K562 (cell line): ENCODE results near the gene SCLT1. TPM values are rescaled to one million over a fixed set of nuclear protein-coding genes. Genes with fewer than 3 reads are reported as not detected.

Source experiments
- ATAC-seq: fragments of 200-7000 bp; cut with Tn5 transposase; 3 replicates; pipeline ENCODE4 v1.9.1; 2020; ENCODE audit warnings: moderate library complexity
- BruUV-seq: library from RNA; stranded (reverse); fragments of 400-500 nt; replicated peaks from 2 replicates; lab custom pipeline; 2021; lab: Mats Ljungman, UMichigan
- CTCF ChIA-PET: fragments of 300-600 bp; formaldehyde crosslinking; extraction: SDS; loops from one replicate; lab custom pipeline; 2021; ENCODE audit warnings: low intra/inter-chr PET ratio; lab: Yijun Ruan, JAX
- POLR2A ChIA-PET: fragments of 300-600, 350-650 bp; sonication (Branson Sonifier 250); formaldehyde crosslinking; extraction: SDS; loops from one replicate; lab custom pipeline; 2021; ENCODE audit warnings: antibody characterized with exemption, inconsistent platforms; lab: Yijun Ruan, JAX
- DNase-seq, 4 experiments: peaks; one replicate each; pipeline versions ENCODE4 v3.0.0 to v3.0.0-alpha.2; 2011 to 2018; ENCODE audit warnings: low spot score in 3 of 4, mixed read lengths in 3 of 4; ENCODE audit errors: extremely low read depth in 1 of 4
- FAIRE-seq: peaks from 2 replicates; lab custom pipeline; 2011; peaks lifted over from hg19 to GRCh38; lab: Jason Lieb, UNC
- H2AFZ ChIP-seq: 2 replicates; pipeline ENCODE4 v1.6.0; 2011; ENCODE audit warnings: low read depth, low read length, control low read depth, inconsistent platforms
- H3K27ac ChIP-seq: fragments of 200-600 bp; 3 replicates; pipeline ENCODE4 v1.8.0; 2011; ENCODE audit warnings: low read depth, mild to moderate bottlenecking, control low read depth, inconsistent platforms, low read length, moderate library complexity, mixed read lengths; ENCODE audit errors: extremely low read depth
- H3K27me3 ChIP-seq, 2 experiments: fragments of 300-600 bp in 1 of 2; 2 replicates in 1 of 2; 3 replicates in 1 of 2; pipeline versions ENCODE4 v1.6.0 to v1.8.0; 2011; ENCODE audit warnings: inconsistent platforms in 2 of 2, low read length in 2 of 2, mild to moderate bottlenecking in 1 of 2, mixed read lengths in 1 of 2, moderate library complexity in 1 of 2; ENCODE audit not compliant: control insufficient read depth in 2 of 2, insufficient read depth in 2 of 2
- H3K36me3 ChIP-seq: fragments of 300-600 bp; 3 replicates; pipeline ENCODE4 v1.8.0; 2011; ENCODE audit warnings: mild to moderate bottlenecking, low read length, inconsistent platforms; ENCODE audit not compliant: control insufficient read depth, insufficient read depth
- H3K4me1 ChIP-seq, 2 experiments: fragments of 200-600 bp in 1 of 2; replicated peaks in 1 of 2; 2 replicates in 1 of 2; 3 replicates in 1 of 2; pipeline versions ENCODE4 v1.5.1 to v1.8.0; 2011; ENCODE audit warnings: inconsistent platforms in 2 of 2, low read length in 2 of 2, mild to moderate bottlenecking in 1 of 2, mixed read lengths in 1 of 2, moderate library complexity in 1 of 2; ENCODE audit not compliant: control insufficient read depth in 2 of 2, insufficient read depth in 2 of 2
- H3K4me2 ChIP-seq: 2 replicates; pipeline ENCODE4 v1.6.1; 2011; ENCODE audit warnings: low read length, control low read depth, inconsistent platforms, mixed read lengths; ENCODE audit not compliant: insufficient read depth
- H3K4me3 ChIP-seq: fragments of 200-600 bp; sonication (generic), shearing (Covaris generic); 2 replicates; pipeline ENCODE4 v1.5.1; 2016; ENCODE audit warnings: control low read depth, inconsistent platforms
- H3K79me2 ChIP-seq: fragments of 200-600 bp; 3 replicates; pipeline ENCODE4 v1.8.0; 2011; ENCODE audit warnings: low read length, inconsistent platforms; ENCODE audit not compliant: control insufficient read depth, insufficient read depth
- H3K9ac ChIP-seq, 2 experiments: 2 replicates each; pipeline versions ENCODE4 v1.6.0 to v1.6.1; 2011; ENCODE audit warnings: low read depth in 2 of 2, low read length in 2 of 2, control low read depth in 1 of 2, inconsistent platforms in 1 of 2, mild to moderate bottlenecking in 1 of 2, mixed read lengths in 1 of 2; ENCODE audit not compliant: insufficient read depth in 1 of 2
- H3K9me1 ChIP-seq: one replicate; pipeline ENCODE4 v1.6.0; 2011; ENCODE audit warnings: inconsistent platforms, mild to moderate bottlenecking, low read length, moderate library complexity; ENCODE audit not compliant: control insufficient read depth, insufficient read depth
- H3K9me3 ChIP-seq: replicated peaks from 2 replicates; pipeline ENCODE4 v1.5.1; 2011; ENCODE audit warnings: low read depth, low read length, inconsistent platforms; ENCODE audit not compliant: control insufficient read depth, insufficient read depth
- H4K20me1 ChIP-seq: replicated peaks from 2 replicates; pipeline ENCODE4 v1.6.1; 2011; ENCODE audit warnings: low read length, inconsistent platforms, mixed read lengths; ENCODE audit not compliant: control insufficient read depth, insufficient read depth
- E2F3 ChIP-seq: fragments of 250-450 bp; sonication (Bioruptor Pico); IDR thresholded peaks from 2 replicates; pipeline ENCODE4 v1.4.0; 2020; ENCODE audit warnings: mild to moderate bottlenecking
- HMGXB4 ChIP-seq: sonication (generic); formaldehyde crosslinking; IDR thresholded peaks from 2 replicates; pipeline ENCODE4 v1.8.1; 2023; ENCODE audit warnings: mild to moderate bottlenecking, missing genetic modification reagents
- ZNF785 ChIP-seq: fragments of 250-450 bp; sonication (Bioruptor Pico); IDR thresholded peaks from 2 replicates; pipeline ENCODE4 v1.4.0; 2020; ENCODE audit warnings: mild to moderate bottlenecking
- WGBS: fragments of 100-300 bp; shearing (Covaris generic); methylation state at CpG from one replicate; pipeline ENCODE4 v1.1.6; 2016; ENCODE audit warnings: low coverage, mixed read lengths; ENCODE audit not compliant: insufficient coverage; ENCODE audit errors: missing lambda C conversion rate; 5-methylcytosine and 5-hydroxymethylcytosine counted together
- in situ Hi-C: fragments of 300-500 bp; cut with MboI; formaldehyde crosslinking; loops from 4 replicates; pipeline ENCODE4 v1.15.0; 2018; ENCODE audit warnings: inconsistent platforms, mixed read lengths
- intact Hi-C: fragments of 100-400 bp; cut with micrococcal nuclease; formaldehyde crosslinking; loops from 2 replicates; pipeline ENCODE4 v1.14.2; 2022
- polyA plus RNA-seq, 8 experiments: library from polyadenylated mRNA; depleted of rRNA in 4 of 8; stranded (reverse) in 5 of 8; unstranded in 3 of 8; fragments of >200 nt; fragmentation: Nextera tagmentation in 2 of 8; fragmentation: Illumina TruSeq in 1 of 8; extraction: Ambion mirVana in 2 of 8; extraction: Trizol in 1 of 8; gene quantifications; 2 replicates each; pipeline versions ENCODE4 v1.2.1 to v1.2.3, GENCODE V29; 2011 to 2014; ENCODE audit warnings: inconsistent platforms in 1 of 8, missing spikeins in 1 of 8
- total RNA-seq, 7 experiments: library from RNA; depleted of rRNA in 6 of 7; stranded (reverse); fragments of >200 nt in 6 of 7; fragmentation: Illumina TruSeq in 2 of 7; extraction: Trizol in 2 of 7; gene quantifications; 2 replicates each; pipeline versions ENCODE4 v1.2.1 to v1.2.3, GENCODE V29; 2011 to 2021; ENCODE audit warnings: low replicate concordance in 1 of 7
- TF ChIP-seq, protein P1 (sequence below): IDR thresholded peaks from 2 replicates; pipeline ENCODE4 v1.6.1; 2011; ENCODE audit not compliant: insufficient read length; ENCODE audit errors: extremely low read depth

The SCLT1 gene
- total and polyA plus RNA-seq, 9 of the 15 experiments (the other 6 are each of a cell fraction or from before 2014, with no cell fraction given): 8.0 to 31.9 (median 24.2) TPM

GRCh38 chr4:129037093-129037492 is 56.2 kb downstream of the SCLT1 start:
- FAIRE-seq (no peak), ATAC-seq (no peak)
- 90% methylated on average over 1 of the region's 1 CpG for WGBS
- Histone ChIP-seq H4K20me1 (no peaks in the 10 kb centered on the region), H3K4me3 (no peak overlapping the region), H3K9ac (no peak overlapping the region), H3K79me2 (no peaks in the 10 kb centered on the region), H3K9me1 (no peaks in the 10 kb centered on the region), H3K4me1 (no peaks in the 10 kb centered on the region), H3K36me3 (peaks cover 17% of the 10 kb centered on the region; the same call in 2 of the 3 replicates), H3K27ac (no peak overlapping the region), H3K4me2 (no peak overlapping the region), H3K9me3 (no peaks in the 10 kb centered on the region), H3K27me3 (no peaks in the 10 kb centered on the region)
- in situ Hi-C loops: no loop called here
- POLR2A ChIA-PET: no interaction called here
- intact Hi-C loops: no loop called here
- TF ChIP-seq E2F3 (CRISPR knock-in tag): no peak
- TF ChIP-seq, protein P1, sequence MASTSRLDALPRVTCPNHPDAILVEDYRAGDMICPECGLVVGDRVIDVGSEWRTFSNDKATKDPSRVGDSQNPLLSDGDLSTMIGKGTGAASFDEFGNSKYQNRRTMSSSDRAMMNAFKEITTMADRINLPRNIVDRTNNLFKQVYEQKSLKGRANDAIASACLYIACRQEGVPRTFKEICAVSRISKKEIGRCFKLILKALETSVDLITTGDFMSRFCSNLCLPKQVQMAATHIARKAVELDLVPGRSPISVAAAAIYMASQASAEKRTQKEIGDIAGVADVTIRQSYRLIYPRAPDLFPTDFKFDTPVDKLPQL: no peak
- TF ChIP-seq ZNF785 (CRISPR knock-in tag): no peak
- TF ChIP-seq HMGXB4 (CRISPR knock-in tag): no peak
- TF ChIP-seq, all 486 proteins: peak for 0
- CTCF ChIA-PET: no interaction called here
- no TSS peak for BruUV-seq
- H2AFZ ChIP-seq: no peak overlapping the region
- DNase-seq: no peak
